OCI-LY3 (cell line): ENCODE results near the gene KIFAP3.

Experiments
- H2AFZ ChIP-seq: fragments of 200-600, 300-600 bp; shearing (Covaris generic); 2 replicates; pipeline ENCODE4 v1.6.0; 2014; ENCODE audit warnings: antibody characterized with exemption, low read depth, low read length
- H3K27ac ChIP-seq: fragments of 200-600, 300-600 bp; sonication (generic); 2 replicates; pipeline ENCODE4 v1.5.1; 2014; ENCODE audit warnings: mild to moderate bottlenecking, low read length, moderate library complexity, mixed read lengths
- H3K27me3 ChIP-seq: fragments of 200-600, 300-600 bp; sonication (generic); 2 replicates; pipeline ENCODE4 v1.6.1; 2014; ENCODE audit warnings: low read depth, low read length, mixed read lengths
- H3K36me3 ChIP-seq: fragments of 200-600, 300-600 bp; sonication (generic); replicated peaks from 2 replicates; pipeline ENCODE3; 2014; ENCODE audit warnings: low read depth, low read length, mixed read lengths
- H3K4me1 ChIP-seq: fragments of 300-600, 200-600 bp; sonication (generic); 2 replicates; pipeline ENCODE4 v1.6.1; 2014; ENCODE audit warnings: low read length, mixed read lengths
- H3K4me2 ChIP-seq: fragments of 200-600, 300-600 bp; sonication (generic); 2 replicates; pipeline ENCODE4 v1.6.1; 2014; ENCODE audit warnings: low read length, mixed read lengths
- H3K4me3 ChIP-seq: fragments of 300-600, 200-600 bp; sonication (generic); 2 replicates; pipeline ENCODE4 v1.5.1; 2014; ENCODE audit warnings: antibody characterized with exemption, mild to moderate bottlenecking, low read length, moderate library complexity
- H3K79me2 ChIP-seq: fragments of 300-600, 200-600 bp; shearing (Covaris generic); 2 replicates; pipeline ENCODE4 v1.6.1; 2014; ENCODE audit warnings: mild to moderate bottlenecking, low read length, mixed read lengths
- H3K9ac ChIP-seq: fragments of 300-600, 200-600 bp; shearing (Covaris generic); 2 replicates; pipeline ENCODE4 v1.6.0; 2014; ENCODE audit warnings: mild to moderate bottlenecking, low read length, moderate library complexity
- H3K9me3 ChIP-seq: fragments of 200-600, 300-600 bp; shearing (Covaris generic); 2 replicates; pipeline ENCODE4 v1.6.1; 2014; ENCODE audit warnings: low read length, mixed read lengths; ENCODE audit not compliant: insufficient read depth
- H4K20me1 ChIP-seq: fragments of 200-600, 300-600 bp; sonication (generic); 2 replicates; pipeline ENCODE4 v1.6.1; 2016; ENCODE audit warnings: low read length, mixed read lengths; ENCODE audit not compliant: insufficient read depth
- CTCF ChIP-seq: fragments of 200-600, 300-600 bp; sonication (generic); IDR thresholded peaks from 2 replicates; pipeline ENCODE4 v1.5.1; 2014; ENCODE audit warnings: antibody characterized with exemption, low read length, low read depth
- EZH2phosphoT487 ChIP-seq: fragments of 200-600 bp; shearing (Covaris generic); IDR thresholded peaks from 2 replicates; pipeline ENCODE4 v1.6.1; 2018; ENCODE audit warnings: antibody characterized with exemption, mixed run types, low read depth

The KIFAP3 gene

GRCh38 chr1:170049176-170049800, 25.2 kb downstream of the KIFAP3 start:
- H3K36me3 ChIP-seq: no peaks in the 10 kb centered on the region

GRCh38 chr1:170048515-170048914, 26.0 kb downstream of the KIFAP3 start:
- Histone ChIP-seq H4K20me1 (no peaks in the 10 kb centered on the region), H3K4me2 (no peak overlapping the region), H3K79me2 (no peaks in the 10 kb centered on the region), H3K4me3 (no peak overlapping the region), H3K36me3 (no peaks in the 10 kb centered on the region), H3K9me3 (no peaks in the 10 kb centered on the region), H2AFZ (no peak overlapping the region), H3K4me1 (no peaks in the 10 kb centered on the region), H3K27me3 (no peaks in the 10 kb centered on the region), H3K27ac (no peak overlapping the region), H3K9ac (no peak overlapping the region)
- no peak for TF ChIP-seq CTCF
- TF ChIP-seq EZH2phosphoT487: no peak

More at GRCh38 chr1:170049176-170049800, 25.2 kb downstream of the KIFAP3 start:
- Histone ChIP-seq H2AFZ (no peak overlapping the region), H3K9me3 (no peaks in the 10 kb centered on the region), H4K20me1 (no peaks in the 10 kb centered on the region), H3K4me2 (no peak overlapping the region), H3K9ac (no peak overlapping the region), H3K27ac (no peak overlapping the region), H3K79me2 (no peaks in the 10 kb centered on the region), H3K4me3 (no peak overlapping the region), H3K27me3 (no peaks in the 10 kb centered on the region), H3K4me1 (no peaks in the 10 kb centered on the region)
- no peak for TF ChIP-seq EZH2phosphoT487
- TF ChIP-seq CTCF: no peak

- Histone ChIP-seq H3K4me2 (no peak overlapping the region), H2AFZ (no peak overlapping the region), H3K36me3 (no peaks in the 10 kb centered on the region), H4K20me1 (no peaks in the 10 kb centered on the region), H3K27me3 (no peaks in the 10 kb centered on the region), H3K79me2 (no peaks in the 10 kb centered on the region), H3K27ac (no peak overlapping the region), H3K9ac (no peak overlapping the region), H3K9me3 (no peaks in the 10 kb centered on the region), H3K4me1 (peaks cover 11% of the 10 kb centered on the region), H3K4me3 (no peak overlapping the region)
- no peak for TF ChIP-seq EZH2phosphoT487
- no peak for TF ChIP-seq CTCF
Measured at GRCh38 chr1:170044187-170044586, 30.3 kb downstream of the KIFAP3 start.

GRCh38 chr1:170041423-170042192, 32.9 kb downstream of the KIFAP3 start:
- Histone ChIP-seq H4K20me1 (no peaks in the 10 kb centered on the region), H3K4me3 (no peak overlapping the region), H2AFZ (no peak overlapping the region), H3K4me1 (peaks cover 11% of the 10 kb centered on the region), H3K9ac (no peak overlapping the region), H3K36me3 (no peaks in the 10 kb centered on the region), H3K4me2 (peak overlapping the region; percentile 16; the same call in 1 of the 2 replicates), H3K27ac (no peak overlapping the region), H3K9me3 (no peaks in the 10 kb centered on the region), H3K27me3 (no peaks in the 10 kb centered on the region), H3K79me2 (no peaks in the 10 kb centered on the region)
- no peak for TF ChIP-seq CTCF
- TF ChIP-seq EZH2phosphoT487: no peak
